HEK293T (cell line): ENCODE results near the gene ATG9B.
A peak's percentile ranks its signal among the peaks of the same experiment; 100 is the strongest.

Experiments used
- CTCF ChIA-PET: fragments of 350-600 bp; formaldehyde crosslinking; extraction: SDS; loops from one replicate; lab custom pipeline; 2021; ENCODE audit warnings: antibody characterized with exemption, inconsistent platforms; lab: Yijun Ruan, JAX
- POLR2A ChIA-PET: fragments of 350-600 bp; formaldehyde crosslinking; extraction: SDS; loops from one replicate; lab custom pipeline; 2020; ENCODE audit warnings: antibody characterized with exemption, inconsistent platforms; lab: Yijun Ruan, JAX
- DNase-seq: peaks from one replicate; pipeline ENCODE4 v3.0.0; 2012; ENCODE audit warnings: mixed read lengths; ENCODE audit errors: extremely low spot score
- ARNT ChIP-seq: fragments of 450-650 bp; IDR thresholded peaks from 2 replicates; pipeline ENCODE4 v1.6.1; 2017; ENCODE audit warnings: mild to moderate bottlenecking
- BHLHE40 ChIP-seq: fragments of 450-650 bp; IDR thresholded peaks from 2 replicates; pipeline ENCODE4 v1.6.1; 2016; ENCODE audit warnings: mild to moderate bottlenecking, moderate library complexity, borderline replicate concordance
- CTBP1 ChIP-seq: fragments of 450-650 bp; IDR thresholded peaks from 2 replicates; pipeline ENCODE4 v1.6.1; 2016; ENCODE audit warnings: borderline replicate concordance
- ELF4 ChIP-seq: fragments of 450-650 bp; IDR thresholded peaks from 2 replicates; pipeline ENCODE4 v1.6.1; 2017; ENCODE audit warnings: antibody characterized with exemption
- FOXA1 ChIP-seq: fragments of 450-650 bp; IDR thresholded peaks from 2 replicates; pipeline ENCODE4 v1.6.1; 2016; ENCODE audit warnings: mild to moderate bottlenecking
- FOXK2 ChIP-seq: fragments of 450-650 bp; IDR thresholded peaks from 2 replicates; pipeline ENCODE4 v1.6.1; 2016; ENCODE audit warnings: mild to moderate bottlenecking
- FOXM1 ChIP-seq: fragments of 450-650 bp; IDR thresholded peaks from 2 replicates; pipeline ENCODE4 v1.6.1; 2017; ENCODE audit warnings: mild to moderate bottlenecking, borderline replicate concordance
- HDGF ChIP-seq: fragments of 450-650 bp; IDR thresholded peaks from 2 replicates; pipeline ENCODE4 v1.6.1; 2017; ENCODE audit warnings: antibody characterized with exemption, borderline replicate concordance
- L3MBTL2 ChIP-seq: fragments of 450-650 bp; conservative IDR thresholded peaks from 2 replicates; pipeline ENCODE4 v1.6.1; 2016; ENCODE audit warnings: mild to moderate bottlenecking
- LEF1 ChIP-seq: fragments of 450-650 bp; IDR thresholded peaks from 2 replicates; pipeline ENCODE4 v1.6.1; 2017; ENCODE audit warnings: mild to moderate bottlenecking, borderline replicate concordance
- NFRKB ChIP-seq: fragments of 450-650 bp; IDR thresholded peaks from 2 replicates; pipeline ENCODE4 v1.6.1; 2016; ENCODE audit warnings: mild to moderate bottlenecking, moderate library complexity
- SP1 ChIP-seq: fragments of 450-650 bp; IDR thresholded peaks from 2 replicates; pipeline ENCODE4 v1.6.1; 2017
- SUZ12 ChIP-seq: fragments of 450-650 bp; IDR thresholded peaks from 2 replicates; pipeline ENCODE4 v1.6.1; 2016; ENCODE audit warnings: mild to moderate bottlenecking
- TARDBP ChIP-seq: fragments of 450-650 bp; IDR thresholded peaks from 2 replicates; pipeline ENCODE4 v1.6.1; 2016
- ZNF384 ChIP-seq: fragments of 450-650 bp; IDR thresholded peaks from 2 replicates; pipeline ENCODE4 v1.6.1; 2016
- TF ChIP-seq, protein P1 (sequence below): fragments of 450-650 bp; IDR thresholded peaks from 2 replicates; pipeline ENCODE4 v1.6.1; 2016

ATG9B gene

GRCh38 chr7:151062111-151062398 lies 37.8 kb upstream of the ATG9B start:
- POLR2A ChIA-PET: interaction anchor here (1.5 to 1.9 kb wide), 2 partner anchors 19 to 21 kb away, joined by 5 to 8 read pairs; partner anchors contain the start of genes FASTK and TMUB1
- CTCF ChIA-PET: no interaction called here
- TF ChIP-seq ZNF384 (no peak), FOXM1 (no peak)
- no peak for DNase-seq

DNA sequence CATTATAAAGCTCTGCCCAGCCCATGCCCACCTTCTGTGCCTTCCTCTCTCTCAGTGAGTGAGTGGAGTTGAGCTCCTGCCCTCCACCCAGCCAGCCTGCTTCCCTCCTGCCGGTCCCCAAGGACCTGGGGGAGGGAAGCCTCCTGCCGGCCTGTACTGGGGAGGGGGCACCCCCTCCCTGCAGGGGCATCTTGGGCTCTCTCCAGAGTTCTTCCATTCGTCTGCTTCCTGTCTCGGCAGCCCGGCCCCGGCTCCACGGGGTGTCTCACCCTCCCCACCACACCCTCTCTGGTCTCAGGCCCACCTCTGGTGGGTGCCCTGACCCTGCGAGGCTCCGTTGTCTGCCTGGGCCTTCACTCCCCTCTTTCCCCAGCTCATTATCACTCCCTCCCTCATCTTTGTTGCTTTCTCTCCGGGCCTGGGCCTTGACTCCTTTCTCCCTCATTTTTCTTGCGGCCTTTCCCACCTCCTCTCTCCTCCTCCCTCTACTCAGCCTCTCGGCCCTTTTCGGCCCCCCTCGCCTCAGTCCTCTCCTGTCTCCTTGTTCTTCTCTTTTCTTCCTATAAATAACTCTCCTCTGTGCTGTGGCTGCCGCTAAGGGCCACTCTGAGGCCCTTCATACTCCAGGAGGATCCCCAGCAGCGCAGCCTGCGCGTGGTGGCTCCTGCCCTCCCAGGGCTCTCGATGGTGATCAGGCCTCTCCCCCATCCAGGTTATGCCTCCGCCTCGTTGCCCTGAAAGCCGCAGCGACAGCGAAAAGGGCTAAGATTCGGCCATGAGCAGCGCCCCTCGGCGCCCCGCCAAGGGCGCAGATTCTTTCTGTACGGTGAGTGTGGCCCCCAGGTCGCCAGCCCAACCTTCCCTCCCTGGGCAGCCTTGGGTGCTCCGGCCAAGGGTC lies 37.2 kb upstream of the ATG9B start:
- ChIA-PET CTCF (interaction anchor here (1.7 kb wide), 1 partner anchor 43 kb away, joined by 4 read pairs; no protein-coding TSS in a partner anchor), POLR2A (interaction anchor here (0.7 to 4.3 kb wide), 6 partner anchors 16 to 41 kb away, joined by 3 to 38 read pairs (median 8); partner anchors contain the start of genes ABCB8, FASTK and TMUB1)
- TF ChIP-seq HDGF: no peak
- no peak for TF ChIP-seq L3MBTL2
- TF ChIP-seq FOXM1: no peak
- TF ChIP-seq BHLHE40: no peak
- no peak for TF ChIP-seq ZNF384
- TF ChIP-seq NFRKB: no peak
- TF ChIP-seq SUZ12: no peak
- TF ChIP-seq SP1: no peak
- no peak for TF ChIP-seq FOXK2
- no peak for TF ChIP-seq CTBP1
- no peak for TF ChIP-seq ARNT
- no peak for DNase-seq

DNA sequence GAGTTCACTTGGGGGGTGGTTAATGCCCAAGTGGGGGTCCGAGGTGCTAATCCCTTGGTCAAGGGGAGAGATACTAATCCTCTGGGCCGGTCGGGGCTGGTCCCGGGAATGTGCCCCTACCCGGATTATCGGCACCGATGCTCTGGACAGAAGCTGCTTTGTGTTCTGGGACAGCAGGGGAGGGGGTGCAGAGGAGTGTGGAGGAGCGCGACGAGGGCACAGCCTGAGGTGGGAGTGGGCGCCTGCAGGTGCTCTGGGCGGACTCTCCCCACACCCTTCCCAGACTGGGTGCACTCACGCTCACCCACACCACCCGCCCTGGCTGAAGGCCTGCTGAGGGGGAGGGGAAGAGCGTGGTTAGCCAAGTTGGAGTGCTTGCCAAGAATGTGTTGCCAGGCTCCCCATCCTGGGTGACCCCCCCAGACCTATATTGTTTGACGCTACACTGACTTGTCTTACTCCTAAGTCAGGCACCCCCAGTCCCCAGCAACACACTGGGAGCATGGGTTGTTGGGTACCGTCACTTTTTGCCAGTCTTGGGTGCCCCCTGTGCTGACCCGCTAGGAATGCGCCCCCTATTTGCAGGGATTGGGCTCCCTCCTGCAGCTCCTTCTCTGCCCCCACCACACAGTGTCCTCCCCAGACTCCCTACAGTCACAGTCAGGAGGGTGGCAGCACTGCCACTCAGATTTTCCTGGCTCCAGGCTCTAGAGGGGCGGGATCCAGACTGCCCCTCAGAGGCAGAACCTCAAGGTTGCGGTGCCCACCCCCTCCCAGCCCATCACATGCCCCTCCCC lies 36.3 kb upstream of the ATG9B start:
- no peak for DNase-seq
- ChIA-PET POLR2A (interaction anchor here (0.7 to 4.3 kb wide), 7 partner anchors 17 to 40 kb away, joined by 3 to 38 read pairs (median 8); partner anchors contain the start of genes ABCB8, AGAP3 and FASTK), CTCF (interaction anchor here (1.2 to 1.7 kb wide), 2 partner anchors 43 to 51 kb away, joined by 4 read pairs; no protein-coding TSS in a partner anchor)
- TF ChIP-seq FOXA1 (no peak), HDGF (peak; percentile 84; the same call in 1 of the 2 replicates), ZNF384 (no peak), L3MBTL2 (no peak)

DNA sequence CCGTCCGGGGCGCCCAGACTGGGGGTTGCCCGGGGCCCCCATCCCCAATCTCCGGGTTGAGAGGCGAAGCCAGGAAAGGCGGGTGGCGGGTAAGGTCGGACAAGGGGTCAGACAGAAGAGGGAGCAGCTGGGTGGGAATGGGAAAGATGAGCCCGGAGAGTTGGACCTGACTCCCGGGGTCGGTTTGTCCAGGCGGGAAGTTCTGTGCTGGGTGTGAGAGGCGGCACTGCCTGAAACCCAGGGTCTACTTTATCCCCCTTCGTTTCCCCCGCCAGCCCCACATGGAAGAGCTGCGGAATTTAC lies 35.8 kb upstream of the ATG9B start:
- TF ChIP-seq HDGF: no peak
- no peak for TF ChIP-seq ELF4
- TF ChIP-seq SP1: no peak
- no peak for TF ChIP-seq NFRKB
- no peak for TF ChIP-seq ARNT
- no peak for TF ChIP-seq L3MBTL2
- no peak for TF ChIP-seq LEF1
- no peak for TF ChIP-seq FOXK2
- no peak for TF ChIP-seq SUZ12
- TF ChIP-seq BHLHE40: no peak
- TF ChIP-seq, protein P1, sequence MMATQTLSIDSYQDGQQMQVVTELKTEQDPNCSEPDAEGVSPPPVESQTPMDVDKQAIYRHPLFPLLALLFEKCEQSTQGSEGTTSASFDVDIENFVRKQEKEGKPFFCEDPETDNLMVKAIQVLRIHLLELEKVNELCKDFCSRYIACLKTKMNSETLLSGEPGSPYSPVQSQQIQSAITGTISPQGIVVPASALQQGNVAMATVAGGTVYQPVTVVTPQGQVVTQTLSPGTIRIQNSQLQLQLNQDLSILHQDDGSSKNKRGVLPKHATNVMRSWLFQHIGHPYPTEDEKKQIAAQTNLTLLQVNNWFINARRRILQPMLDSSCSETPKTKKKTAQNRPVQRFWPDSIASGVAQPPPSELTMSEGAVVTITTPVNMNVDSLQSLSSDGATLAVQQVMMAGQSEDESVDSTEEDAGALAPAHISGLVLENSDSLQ: no peak
- ChIA-PET CTCF (interaction anchor here (1.2 to 1.7 kb wide), 2 partner anchors 42 to 52 kb away, joined by 4 read pairs; no protein-coding TSS in a partner anchor), POLR2A (interaction anchor here (0.9 to 4.3 kb wide), 7 partner anchors 17 to 32 kb away, joined by 3 to 38 read pairs (median 8); partner anchors contain the start of genes ABCB8, AGAP3 and FASTK)
- no peak for DNase-seq

- TF ChIP-seq ARNT (no peak), HDGF (no peak), SP1 (no peak), TARDBP (no peak), L3MBTL2 (no peak), SUZ12 (no peak), NFRKB (no peak), BHLHE40 (no peak), FOXK2 (no peak), LEF1 (no peak), FOXA1 (no peak), ELF4 (no peak), ZNF384 (no peak)
- TF ChIP-seq, protein P1: no peak
- DNase-seq: peak; percentile 94
- CTCF ChIA-PET: interaction anchor here (1.2 to 1.7 kb wide), 3 partner anchors 42 to 52 kb away, joined by 4 read pairs; no protein-coding TSS in a partner anchor
- POLR2A ChIA-PET: interaction anchor here (0.6 to 4.3 kb wide), 13 partner anchors 8 to 52 kb away, joined by 3 to 38 read pairs (median 8); partner anchors contain the start of genes ABCB8, AGAP3, FASTK and TMUB1
These were observed 35.2 kb upstream of the ATG9B start, which contains the start of gene SLC4A2 for GRCh38 chr7:151059367-151060112. TSS of gene SLC4A2 (plus strand) at chr7:151059589. CDS start at chr7:151061988, 2,399 bp downstream.
